Hippocampal formation (tissue), 2 donors: ENCODE results near the gene SPATA13.
"Not testable (repeated sequence)": the region's sequence is repeated elsewhere in the genome, so short reads cannot be mapped to it uniquely, and the experiment has no call there.

ENCODE experiments used
- DNase-seq, 2 donors: peaks; one replicate each; lab custom pipeline; 2025; lab: John Stamatoyannopoulos, UW

Gene SPATA13

GRCh38 chr13:24195626-24196025 lies 35.1 kb downstream of the SPATA13 start:
- DNase-seq, result no peak

GRCh38 chr13:24196593-24197197 lies 36.2 kb downstream of the SPATA13 start:
- DNase-seq, result no peak

- DNase-seq, result no peak
These were observed 38.5 kb downstream of the SPATA13 start for GRCh38 chr13:24199016-24199415.

- no peak for DNase-seq
These were observed 41.7 kb downstream of the SPATA13 start for GRCh38 chr13:24202215-24202614.

- no peak for DNase-seq
These were observed 42.8 kb downstream of the SPATA13 start for GRCh38 chr13:24203273-24203672.

GRCh38 chr13:24203811-24204210 lies 43.3 kb downstream of the SPATA13 start:
- no peak for DNase-seq

- not testable (repeated sequence) for DNase-seq
These were observed 44.6 kb downstream of the SPATA13 start for GRCh38 chr13:24205076-24205475.

- DNase-seq, result no peak
These were observed 47.5 kb downstream of the SPATA13 start for GRCh38 chr13:24207841-24208667.

- no peak for DNase-seq
These were observed 48.6 kb downstream of the SPATA13 start for GRCh38 chr13:24209138-24209537.

- no peak for DNase-seq
These were observed 51.7 kb downstream of the SPATA13 start for GRCh38 chr13:24212254-24212653.

- peak in 1 of 2 donors; percentile 34 for DNase-seq
These were observed 52.2 kb downstream of the SPATA13 start for GRCh38 chr13:24212674-24213073.

GRCh38 chr13:24213932-24214331 lies 53.4 kb downstream of the SPATA13 start:
- DNase-seq, result no peak

- no peak for DNase-seq
These were observed 54.0 kb downstream of the SPATA13 start for GRCh38 chr13:24214528-24214927.

- no peak for DNase-seq
These were observed 54.6 kb downstream of the SPATA13 start for GRCh38 chr13:24215126-24215525.

- peak; percentile 29 to 63 for DNase-seq
These were observed 55.2 kb downstream of the SPATA13 start for GRCh38 chr13:24215732-24216131.

GRCh38 chr13:24216176-24216575 lies 55.7 kb downstream of the SPATA13 start:
- no peak for DNase-seq

GRCh38 chr13:24216779-24217178 lies 56.3 kb downstream of the SPATA13 start:
- DNase-seq, result not testable (repeated sequence)

GRCh38 chr13:24217601-24218281 lies 57.2 kb downstream of the SPATA13 start:
- no peak for DNase-seq

GRCh38 chr13:24218338-24218737 lies 57.8 kb downstream of the SPATA13 start:
- DNase-seq, result no peak

GRCh38 chr13:24218977-24219376 lies 58.5 kb downstream of the SPATA13 start:
- DNase-seq, result no peak

GRCh38 chr13:24220086-24220703 lies 59.7 kb downstream of the SPATA13 start:
- DNase-seq, result peak; percentile 48 to 91

GRCh38 chr13:24221007-24221406 lies 60.5 kb downstream of the SPATA13 start:
- no peak for DNase-seq
